Tibial nerve (tissue), 4 donors: Measurements from ENCODE around the gene SARM1. TPM values are rescaled to one million over a fixed set of nuclear protein-coding genes. Genes with fewer than 3 reads are reported as not detected.

Source experiments
- DNase-seq, 2 donors: peaks; one replicate each; pipeline ENCODE4 v3.0.0-alpha.2; 2019; ENCODE audit warnings: low spot score in 2 of 2
- H3K27ac ChIP-seq, 4 donors: fragments of 200-600 bp; sonication (generic) in 3 of 4; one replicate each; pipeline ENCODE4 v1.5.1; 2017 to 2019; ENCODE audit warnings: mild to moderate bottlenecking in 1 of 4
- H3K27me3 ChIP-seq, 2 donors: fragments of 200-600 bp; sonication (generic) in 1 of 2; one replicate each; pipeline versions ENCODE4 v1.5.1 to v1.6.0; 2017 to 2019
- H3K36me3 ChIP-seq, 3 donors: fragments of 200-600 bp; sonication (generic); one replicate each; pipeline ENCODE4 v1.5.1; 2018 to 2019
- H3K4me1 ChIP-seq, 4 donors: fragments of 200-600 bp; sonication (generic) in 3 of 4; one replicate each; pipeline ENCODE4 v1.5.1; 2017 to 2019
- H3K4me3 ChIP-seq, 4 donors: fragments of 200-600 bp; sonication (generic) in 3 of 4; one replicate each; pipeline ENCODE4 v1.5.1; 2017 to 2019; ENCODE audit warnings: mild to moderate bottlenecking in 1 of 4, moderate library complexity in 1 of 4
- H3K9me3 ChIP-seq, 4 donors: fragments of 200-600 bp; sonication (generic) in 3 of 4; one replicate each; pipeline ENCODE4 v1.5.1; 2017 to 2019
- CTCF ChIP-seq, 5 experiments: fragments of 200-600 bp in 3 of 5; fragments of 450-650 bp in 2 of 5; sonication (generic) in 3 of 5; IDR thresholded peaks; one replicate each; pipeline ENCODE4 v1.5.1; 2016 to 2019; ENCODE audit warnings: antibody characterized with exemption in 5 of 5, mild to moderate bottlenecking in 3 of 5, moderate library complexity in 2 of 5
- EP300 ChIP-seq, 2 donors: sonication (generic); formaldehyde crosslinking; IDR thresholded peaks; one replicate each; pipeline ENCODE4 v1.6.1; 2017; ENCODE audit warnings: antibody characterized with exemption in 2 of 2, mild to moderate bottlenecking in 1 of 2
- POLR2A ChIP-seq, 2 donors: fragments of 450-650 bp; IDR thresholded peaks; one replicate each; pipeline ENCODE4 v1.6.1; 2017; ENCODE audit warnings: antibody characterized with exemption in 2 of 2, mild to moderate bottlenecking in 2 of 2, moderate library complexity in 2 of 2
- WGBS, 2 donors: methylation state at CpG; one replicate each; pipeline ENCODE4 v1.1.5; 2018; 5-methylcytosine and 5-hydroxymethylcytosine counted together
- total RNA-seq, 4 donors: library from RNA; depleted of rRNA; stranded (reverse); fragments of >200 nt; gene quantifications; one replicate each; pipeline ENCODE4 v1.1.0, GENCODE V29; 2016

SARM1 gene
- total RNA-seq, 4 donors from 2014 or later: 5.4 to 18.6 (median 13.8) TPM

GRCh38 chr17:28344435-28344901 is 27.0 kb upstream of the SARM1 start:
- Histone ChIP-seq H3K4me1 (peaks cover 0 to 10% (median 0%) of the 10 kb centered on the region in 4 donors), H3K36me3 (peaks cover 17 to 100% (median 30%) of the 10 kb centered on the region in 3 donors), H3K9me3 (no peaks in the 10 kb centered on the region), H3K27ac (no peak overlapping the region), H3K4me3 (no peak overlapping the region), H3K27me3 (no peaks in the 10 kb centered on the region)
- 86 to 89% methylated on average over 19 of the region's 19 CpGs for WGBS, 2 donors
- no peak for TF ChIP-seq CTCF (IDR thresholded peaks at IDR 0.05)
- no peak for TF ChIP-seq POLR2A (IDR thresholded peaks at IDR 0.05)
- TF ChIP-seq EP300 (IDR thresholded peaks at IDR 0.05): no peak
- no peak for DNase-seq

- Histone ChIP-seq H3K36me3 (peaks cover 14 to 100% (median 30%) of the 10 kb centered on the region in 3 donors), H3K27ac (peak overlapping the region in 1 of 4 donors; percentile 14)
- no peak for DNase-seq
Observed at GRCh38 chr17:28345419-28346198, 25.9 kb upstream of the SARM1 start.

GRCh38 chr17:28346199-28346580 is 25.3 kb upstream of the SARM1 start:
- peak overlapping the region in 1 of 4 donors; percentile 14 for H3K27ac ChIP-seq

More at GRCh38 chr17:28345419-28346198, 25.9 kb upstream of the SARM1 start:
- 65 to 70% methylated on average over 13 of the region's 13 CpGs for WGBS, 2 donors
- no peaks in the 10 kb centered on the region for H3K9me3 ChIP-seq
- no peak overlapping the region for H3K4me3 ChIP-seq
- TF ChIP-seq CTCF (IDR thresholded peaks at IDR 0.05): no peak
- peak in 1 of 2 donors; percentile 6 for TF ChIP-seq EP300 (IDR thresholded peaks at IDR 0.05)
- H3K27me3 ChIP-seq: no peaks in the 10 kb centered on the region
- H3K4me1 ChIP-seq: peaks cover 0 to 10% (median 0%) of the 10 kb centered on the region in 4 donors

GRCh38 chr17:28346746-28347246 is 24.7 kb upstream of the SARM1 start:
- Histone ChIP-seq H3K27me3 (no peaks in the 10 kb centered on the region), H3K27ac (peak overlapping the region in 1 of 4 donors; percentile 14), H3K9me3 (no peaks in the 10 kb centered on the region), H3K4me3 (no peak overlapping the region), H3K36me3 (peaks cover 13 to 100% (median 28%) of the 10 kb centered on the region in 3 donors), H3K4me1 (peaks cover 0 to 10% (median 0%) of the 10 kb centered on the region in 4 donors)
- no peak for DNase-seq
- TF ChIP-seq POLR2A (IDR thresholded peaks at IDR 0.05) (no peak), CTCF (IDR thresholded peaks at IDR 0.05) (no peak), EP300 (IDR thresholded peaks at IDR 0.05) (no peak)
- 50 to 61% methylated on average over 7 of the region's 7 CpGs for WGBS, 2 donors

More at GRCh38 chr17:28346199-28346580, 25.3 kb upstream of the SARM1 start:
- 56 to 61% methylated on average over 2 of the region's 2 CpGs for WGBS, 2 donors
- Histone ChIP-seq H3K36me3 (peaks cover 13 to 100% (median 28%) of the 10 kb centered on the region in 3 donors), H3K4me1 (peaks cover 0 to 10% (median 0%) of the 10 kb centered on the region in 4 donors), H3K27me3 (no peaks in the 10 kb centered on the region), H3K4me3 (no peak overlapping the region), H3K9me3 (no peaks in the 10 kb centered on the region)
- TF ChIP-seq EP300 (IDR thresholded peaks at IDR 0.05) (no peak), CTCF (IDR thresholded peaks at IDR 0.05) (no peak), POLR2A (IDR thresholded peaks at IDR 0.05) (no peak)
- no peak for DNase-seq
